Mucosa of stomach (tissue), 1 donor: ENCODE data around the gene SLC30A3.
"Not testable (repeated sequence)": the region's sequence is repeated elsewhere in the genome, so short reads cannot be mapped to it uniquely, and the experiment has no call there.

Source experiments
- H3K27me3 ChIP-seq: one replicate; pipeline ENCODE4 v1.7.0; 2013; ENCODE audit warnings: mild to moderate bottlenecking, low read length; ENCODE audit not compliant: control insufficient read depth, insufficient read depth
- H3K36me3 ChIP-seq: one replicate; pipeline ENCODE4 v1.7.0; 2013; ENCODE audit warnings: low read length; ENCODE audit not compliant: control insufficient read depth, insufficient read depth
- H3K4me1 ChIP-seq: one replicate; pipeline ENCODE4 v1.7.0; 2013; ENCODE audit warnings: mild to moderate bottlenecking, low read length; ENCODE audit not compliant: control insufficient read depth, insufficient read depth
- H3K4me3 ChIP-seq: one replicate; pipeline ENCODE4 v1.7.0; 2013; ENCODE audit warnings: low read length
- H3K9ac ChIP-seq: one replicate; pipeline ENCODE4 v1.7.0; 2013; ENCODE audit warnings: mild to moderate bottlenecking, low read length, moderate library complexity
- H3K9me3 ChIP-seq: one replicate; pipeline ENCODE4 v1.7.0; 2013; ENCODE audit warnings: mild to moderate bottlenecking, low read length, moderate library complexity; ENCODE audit not compliant: control insufficient read depth
- donor health status: Pancreatic carcinoma.

The SLC30A3 gene

DNA sequence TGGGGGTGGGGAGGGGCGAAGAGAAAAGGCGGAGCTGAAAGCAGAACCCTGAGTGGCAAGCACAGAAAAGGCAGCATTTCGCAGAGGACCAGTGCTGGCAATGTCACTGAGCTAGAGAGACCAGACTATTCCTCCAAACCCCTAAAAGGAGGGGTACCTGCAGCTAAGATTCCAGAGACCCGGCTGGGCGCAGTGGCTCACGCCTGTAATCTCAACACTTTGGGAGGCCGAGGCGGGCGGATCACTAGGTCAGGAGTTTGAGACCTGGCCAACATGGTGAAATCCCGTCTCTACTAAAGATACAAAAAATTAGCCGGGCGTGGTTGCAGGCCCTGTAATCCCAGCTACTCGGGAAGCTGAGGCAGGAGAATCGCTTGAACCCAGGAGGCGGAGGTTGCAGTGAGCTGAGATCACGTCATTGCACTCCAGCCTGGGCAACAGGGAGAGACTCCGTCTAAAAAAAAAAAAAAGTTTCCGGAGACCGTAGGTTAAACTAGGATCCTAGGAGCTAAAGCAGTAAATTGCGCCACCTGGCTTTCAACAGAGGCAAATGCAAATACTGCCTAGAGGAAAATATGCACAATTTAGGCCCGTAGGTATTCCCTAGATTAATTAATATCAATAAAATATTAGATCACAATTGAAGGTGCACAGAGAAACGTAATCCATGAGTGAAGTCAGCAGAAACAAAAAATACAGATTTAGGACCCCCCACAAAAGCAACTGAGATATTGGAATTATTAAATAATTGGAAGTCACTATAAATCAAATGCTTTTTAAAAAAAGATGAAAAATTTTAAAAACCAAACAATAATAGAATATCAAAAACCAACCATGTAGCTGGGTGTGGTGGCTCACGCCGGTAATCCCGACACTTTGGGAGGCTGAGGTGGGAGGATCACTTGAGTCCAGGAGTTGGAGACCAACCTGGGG, 40.5 kb upstream of the SLC30A3 start:
- Histone ChIP-seq H3K9me3 (no peaks in the 10 kb centered on the region), H3K4me3 (no peak overlapping the region), H3K4me1 (peaks cover 21% of the 10 kb centered on the region), H3K27me3 (peaks cover 37% of the 10 kb centered on the region), H3K9ac (no peak overlapping the region), H3K36me3 (no peaks in the 10 kb centered on the region)

DNA sequence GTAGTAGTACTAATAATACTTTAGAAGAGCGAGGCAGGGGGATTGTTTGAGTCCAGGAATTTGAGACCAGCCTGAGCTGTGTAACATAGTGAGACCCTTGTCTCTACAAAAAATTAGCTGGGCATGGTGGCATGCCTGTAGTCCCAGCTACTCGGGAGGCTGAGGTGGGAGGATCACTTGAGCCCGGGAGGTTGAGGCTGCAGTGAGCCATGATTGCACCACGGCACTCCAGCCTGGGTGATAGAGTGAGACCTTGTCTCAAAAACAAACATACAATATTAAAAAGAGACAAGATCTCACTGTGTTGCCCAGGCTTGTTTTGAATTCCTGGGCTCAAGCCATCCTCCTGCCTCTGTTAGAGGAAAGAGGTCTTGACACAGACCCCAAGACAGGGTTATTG, 37.8 kb upstream of the SLC30A3 start:
- H3K4me3 ChIP-seq, H3K9me3 ChIP-seq, H3K4me1 ChIP-seq, H3K36me3 ChIP-seq, H3K9ac ChIP-seq: not testable (repeated sequence)
- H3K27me3 ChIP-seq, result peaks cover 14% of the 10 kb centered on the region

DNA sequence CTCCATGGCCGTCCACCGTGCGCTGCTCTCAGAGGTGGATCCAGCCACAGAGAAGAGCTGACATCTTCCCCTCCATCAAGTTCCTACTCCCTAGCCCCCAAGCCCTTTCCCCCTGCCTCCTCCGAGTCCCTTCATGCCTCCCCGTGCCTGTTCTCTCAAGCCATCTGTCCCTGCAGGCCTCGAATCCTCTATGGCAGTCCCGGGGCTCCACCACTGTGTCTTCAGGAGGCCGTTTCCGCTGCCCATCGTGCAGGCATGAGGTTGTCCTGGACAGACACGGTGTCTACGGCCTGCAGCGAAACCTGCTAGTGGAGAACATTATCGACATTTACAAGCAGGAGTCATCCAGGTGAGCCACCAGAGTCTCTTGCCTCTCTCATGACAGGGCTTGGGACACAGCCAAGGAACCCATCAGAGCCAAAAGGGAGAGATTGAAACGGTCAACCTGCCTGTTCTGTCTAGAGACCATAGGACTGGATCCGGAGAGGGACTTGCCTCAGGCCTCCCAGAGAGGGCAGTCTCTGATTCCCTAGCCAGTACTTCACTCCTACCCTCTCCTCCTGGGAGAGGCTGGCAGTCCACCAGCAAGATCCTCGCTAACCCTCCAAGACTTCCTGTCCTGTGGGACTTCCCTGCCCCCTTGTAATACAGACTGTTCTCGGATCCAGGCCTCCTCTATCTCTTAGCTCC, 35.7 kb upstream of the SLC30A3 start:
- peaks cover 4% of the 10 kb centered on the region for H3K4me1 ChIP-seq
- no peak overlapping the region for H3K4me3 ChIP-seq
- H3K36me3 ChIP-seq, result no peaks in the 10 kb centered on the region
- peaks cover 4% of the 10 kb centered on the region for H3K27me3 ChIP-seq
- no peak overlapping the region for H3K9ac ChIP-seq
- no peaks in the 10 kb centered on the region for H3K9me3 ChIP-seq

DNA sequence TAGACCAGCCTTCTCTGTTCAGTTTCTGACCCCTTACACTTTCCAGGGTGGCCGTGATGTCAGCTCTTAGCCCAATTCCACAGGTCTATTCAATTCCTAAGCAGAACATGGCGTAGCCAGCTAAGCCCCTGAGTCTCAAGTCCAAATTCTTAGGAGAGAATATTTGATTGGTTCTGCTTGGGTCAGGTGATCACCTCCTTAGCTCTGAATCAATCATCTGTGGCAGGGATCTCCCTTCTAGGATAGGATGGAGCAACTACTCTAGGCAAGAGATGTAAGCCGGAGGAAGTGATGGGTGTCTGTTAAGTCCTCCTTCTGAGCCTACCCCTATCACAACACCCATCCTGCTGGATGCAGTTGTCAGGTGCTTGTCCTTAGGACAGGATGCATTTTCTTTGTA, 34.3 kb upstream of the SLC30A3 start:
- no peak overlapping the region for H3K9ac ChIP-seq
- no peak overlapping the region for H3K4me3 ChIP-seq
- H3K27me3 ChIP-seq, result peaks cover 4% of the 10 kb centered on the region
- peaks cover 8% of the 10 kb centered on the region for H3K4me1 ChIP-seq
- no peaks in the 10 kb centered on the region for H3K9me3 ChIP-seq
- H3K36me3 ChIP-seq, result no peaks in the 10 kb centered on the region

DNA sequence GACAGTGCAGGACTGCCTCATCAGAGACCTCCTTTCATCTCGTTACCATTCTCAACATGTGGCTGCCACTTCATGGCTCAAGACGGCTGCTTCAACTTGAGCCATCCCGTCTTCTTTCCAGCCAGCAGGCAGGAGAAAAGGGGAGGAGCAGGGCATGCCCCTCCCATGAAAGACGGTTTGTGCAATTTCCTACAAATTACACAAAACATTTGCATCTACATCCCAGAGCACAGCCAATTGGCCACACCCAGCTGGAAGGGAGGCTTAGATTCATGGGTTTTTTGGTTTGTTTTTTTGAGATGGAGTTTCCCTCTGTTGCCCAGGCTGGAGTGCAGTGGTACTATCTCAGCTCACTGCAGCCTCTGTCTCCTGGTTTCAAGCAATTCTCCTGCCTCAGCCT, 33.6 kb upstream of the SLC30A3 start:
- peaks cover 8% of the 10 kb centered on the region for H3K4me1 ChIP-seq
- peaks cover 8% of the 10 kb centered on the region for H3K27me3 ChIP-seq
- no peak overlapping the region for H3K4me3 ChIP-seq
- no peaks in the 10 kb centered on the region for H3K9me3 ChIP-seq
- no peak overlapping the region for H3K9ac ChIP-seq
- no peaks in the 10 kb centered on the region for H3K36me3 ChIP-seq

DNA sequence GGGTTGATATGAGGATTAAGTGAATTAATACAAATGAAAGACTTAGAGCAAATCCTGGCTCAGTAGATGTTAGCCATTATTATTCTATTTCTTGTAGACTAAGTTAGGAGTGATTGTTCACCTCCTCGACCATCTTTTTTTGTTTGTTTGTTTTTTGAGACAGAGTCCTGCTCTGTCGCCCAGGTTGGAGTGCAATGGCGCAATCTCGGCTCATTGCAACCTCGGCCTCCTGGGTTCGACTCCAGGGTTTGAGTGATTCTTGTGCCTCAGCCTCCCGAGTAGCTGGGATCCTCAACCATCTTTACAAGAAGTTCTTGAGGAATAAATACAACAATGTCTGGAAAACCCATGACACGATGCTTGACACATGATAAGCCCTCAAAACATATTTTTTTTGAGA, 32.1 kb upstream of the SLC30A3 start:
- Histone ChIP-seq H3K9ac (no peak overlapping the region), H3K4me3 (no peak overlapping the region), H3K36me3 (no peaks in the 10 kb centered on the region), H3K9me3 (no peaks in the 10 kb centered on the region), H3K4me1 (peaks cover 8% of the 10 kb centered on the region), H3K27me3 (peaks cover 8% of the 10 kb centered on the region)

DNA sequence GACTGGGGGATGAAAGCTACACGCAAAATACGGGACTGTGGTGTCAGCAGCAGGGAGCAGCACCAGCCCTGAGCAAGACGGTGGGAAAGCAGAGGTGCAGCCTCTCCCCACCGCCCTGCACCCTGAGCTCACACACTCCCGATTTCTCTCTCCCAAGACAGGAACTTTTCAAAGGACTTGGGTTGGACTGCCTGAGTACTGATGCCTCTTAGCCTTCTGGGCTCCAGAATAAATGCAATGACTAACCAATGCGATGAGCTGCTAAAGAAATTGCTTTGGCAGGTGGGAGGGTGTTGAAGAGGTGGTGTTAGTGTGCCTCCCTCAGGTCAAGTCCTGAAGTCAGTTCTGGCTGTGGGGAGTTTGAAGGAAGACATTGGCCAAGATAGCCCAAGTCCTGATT, 29.0 kb upstream of the SLC30A3 start:
- Histone ChIP-seq H3K27me3 (peaks cover 4% of the 10 kb centered on the region), H3K4me1 (peaks cover 8% of the 10 kb centered on the region), H3K4me3 (no peak overlapping the region)

DNA sequence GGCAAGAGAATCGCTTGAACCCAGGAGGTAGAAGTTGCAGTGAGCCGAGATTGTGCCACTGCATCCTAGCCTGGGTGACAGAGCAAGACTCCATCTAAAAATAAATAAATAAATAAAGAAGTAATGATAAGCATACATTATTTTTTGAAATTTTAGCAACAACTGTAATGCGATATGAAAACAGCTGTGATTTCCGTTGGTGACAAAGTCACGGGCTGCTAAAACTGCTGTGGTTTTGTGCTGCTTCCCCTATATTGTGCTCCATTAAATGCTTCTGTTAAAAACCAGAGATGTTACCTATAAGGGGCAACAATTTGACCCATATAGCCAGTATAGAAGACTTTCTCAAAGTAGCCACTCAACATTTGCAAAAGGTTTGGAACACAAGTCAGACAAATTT, 27.7 kb upstream of the SLC30A3 start:
- H3K4me3 ChIP-seq, result no peak overlapping the region
- no peaks in the 10 kb centered on the region for H3K36me3 ChIP-seq
- peaks cover 8% of the 10 kb centered on the region for H3K4me1 ChIP-seq
- H3K27me3 ChIP-seq, result peaks cover 4% of the 10 kb centered on the region
- H3K9me3 ChIP-seq, result no peaks in the 10 kb centered on the region
- H3K9ac ChIP-seq, result no peak overlapping the region

More for the DNA sequence above, 29.0 kb upstream of the SLC30A3 start:
- Histone ChIP-seq H3K9ac (no peak overlapping the region), H3K36me3 (no peaks in the 10 kb centered on the region), H3K9me3 (no peaks in the 10 kb centered on the region)

DNA sequence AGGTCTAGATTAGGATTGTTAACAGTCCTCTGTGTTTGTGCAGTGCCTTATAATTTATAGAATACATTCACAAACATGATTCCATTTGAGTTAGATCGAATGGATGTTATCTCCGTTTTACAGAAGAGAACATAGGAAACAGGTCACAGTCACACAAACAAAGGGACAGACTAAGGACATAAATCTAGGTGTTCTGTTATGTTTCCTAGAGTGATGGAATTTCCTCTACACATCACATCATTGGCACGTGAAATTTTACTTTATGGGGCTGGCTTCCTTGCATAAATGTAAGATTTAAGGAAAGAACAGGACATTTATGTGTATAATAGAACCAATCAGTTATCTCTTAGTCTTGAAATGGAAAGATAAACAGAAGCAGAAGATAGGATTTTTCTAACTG, 25.8 kb upstream of the SLC30A3 start:
- Histone ChIP-seq H3K9me3 (no peaks in the 10 kb centered on the region), H3K4me1 (peaks cover 5% of the 10 kb centered on the region), H3K27me3 (peaks cover 4% of the 10 kb centered on the region), H3K4me3 (no peak overlapping the region), H3K36me3 (no peaks in the 10 kb centered on the region), H3K9ac (no peak overlapping the region)

DNA sequence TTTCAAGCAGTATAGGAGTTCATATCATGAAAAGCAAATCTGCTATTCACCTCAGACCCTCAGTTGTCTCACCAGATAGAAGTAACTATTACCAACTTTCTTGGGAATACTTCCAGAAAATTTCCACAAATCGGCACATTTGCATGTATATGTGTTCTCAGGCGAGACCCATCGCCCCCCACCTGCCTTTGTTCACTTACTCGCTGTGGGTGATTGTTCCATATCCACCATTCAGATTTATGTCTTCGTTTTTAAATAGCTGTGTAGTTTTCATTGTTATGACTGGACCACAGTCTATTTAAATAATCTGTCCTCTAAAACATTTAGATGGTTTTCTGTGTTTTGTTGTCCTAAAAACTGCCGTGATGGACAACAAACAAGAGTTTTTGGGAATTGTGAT, 22.6 kb upstream of the SLC30A3 start:
- Histone ChIP-seq H3K27me3 (peaks cover 6% of the 10 kb centered on the region), H3K4me3 (no peak overlapping the region), H3K9me3 (no peaks in the 10 kb centered on the region), H3K36me3 (no peaks in the 10 kb centered on the region), H3K9ac (no peak overlapping the region), H3K4me1 (no peaks in the 10 kb centered on the region)

DNA sequence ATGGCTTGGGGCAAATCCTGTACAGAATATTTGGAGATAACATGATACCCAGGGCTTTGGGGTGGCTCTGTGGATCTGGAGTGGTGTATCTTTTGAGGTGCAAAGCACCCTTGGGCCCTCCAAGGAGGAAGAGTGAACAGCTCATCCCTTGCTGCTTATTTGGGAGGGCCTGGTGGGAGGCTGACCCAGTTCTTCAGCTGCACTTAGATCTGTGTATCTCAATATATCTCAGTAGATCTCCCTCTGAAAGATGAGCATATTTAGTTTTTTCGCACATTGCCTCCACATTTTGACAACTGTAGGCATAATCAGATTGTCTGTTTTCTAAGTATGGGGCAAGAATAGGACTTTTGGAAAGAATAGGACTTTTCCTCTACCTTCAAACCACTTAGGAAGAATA, 22.1 kb upstream of the SLC30A3 start:
- no peak overlapping the region for H3K9ac ChIP-seq
- no peaks in the 10 kb centered on the region for H3K36me3 ChIP-seq
- peaks cover 6% of the 10 kb centered on the region for H3K27me3 ChIP-seq
- no peaks in the 10 kb centered on the region for H3K9me3 ChIP-seq
- no peaks in the 10 kb centered on the region for H3K4me1 ChIP-seq
- no peak overlapping the region for H3K4me3 ChIP-seq

DNA sequence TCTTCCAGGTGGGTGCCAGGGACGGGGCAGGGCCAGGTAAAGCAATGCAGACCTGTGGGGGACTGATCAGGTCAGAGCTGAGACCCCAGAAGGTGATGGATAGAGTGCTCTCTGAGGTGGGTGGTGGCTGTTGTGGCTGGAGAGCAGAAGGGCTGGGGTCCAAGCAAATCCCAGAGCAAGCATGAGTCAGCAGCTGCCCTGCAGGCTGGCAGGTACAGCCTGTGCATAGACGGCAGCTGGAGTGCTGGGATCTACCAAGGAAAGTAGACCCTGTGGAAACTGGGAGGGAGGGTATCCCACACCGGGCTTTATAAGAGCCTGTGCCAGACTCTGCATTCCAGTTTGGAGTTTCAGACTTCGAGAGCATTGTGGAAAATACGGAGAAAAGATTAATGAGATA, 20.0 kb upstream of the SLC30A3 start:
- Histone ChIP-seq H3K9ac (no peak overlapping the region), H3K9me3 (no peaks in the 10 kb centered on the region), H3K4me3 (no peak overlapping the region), H3K27me3 (peaks cover 6% of the 10 kb centered on the region), H3K36me3 (no peaks in the 10 kb centered on the region), H3K4me1 (no peaks in the 10 kb centered on the region)
